Neural cell (in vitro differentiated cells): ENCODE results near the gene FAM78B. TPM values are rescaled to one million over a fixed set of nuclear protein-coding genes. Genes with fewer than 3 reads are reported as not detected.

Experiments
- H2AFZ ChIP-seq: fragments of 200-600, 300-800 bp; sonication (generic), shearing (Covaris generic); 2 replicates; pipeline ENCODE4 v1.6.0; 2014; ENCODE audit warnings: low read depth, mild to moderate bottlenecking, antibody characterized with exemption, low read length, moderate library complexity
- H3F3A ChIP-seq: fragments of 200-600 bp; shearing (Covaris generic); 2 replicates; pipeline ENCODE4 v1.6.1; 2016; ENCODE audit warnings: mild to moderate bottlenecking, moderate library complexity, mixed read lengths, antibody characterized with exemption, low read length; ENCODE audit not compliant: insufficient read depth, poor library complexity, severe bottlenecking
- H3K27ac ChIP-seq: fragments of 200-600, 300-800 bp; sonication (generic), shearing (Covaris generic); 2 replicates; pipeline ENCODE4 v1.5.1; 2014; ENCODE audit warnings: mild to moderate bottlenecking, low read length, moderate library complexity
- H3K27me3 ChIP-seq: fragments of 300-800, 200-600 bp; sonication (generic), shearing (Covaris generic); 2 replicates; pipeline ENCODE4 v1.6.0; 2014; ENCODE audit warnings: mild to moderate bottlenecking, low read depth, low read length, moderate library complexity; ENCODE audit not compliant: insufficient read depth
- H3K36me3 ChIP-seq: fragments of 300-800, 200-600 bp; sonication (generic), shearing (Covaris generic); 2 replicates; pipeline ENCODE4 v1.5.1; 2014; ENCODE audit warnings: mild to moderate bottlenecking, antibody characterized with exemption, low read length, moderate library complexity; ENCODE audit not compliant: insufficient read depth
- H3K4me2 ChIP-seq: fragments of 300-800, 200-600 bp; sonication (generic), shearing (Covaris generic); 2 replicates; pipeline ENCODE4 v1.6.0; 2014; ENCODE audit warnings: mild to moderate bottlenecking, low read length
- H3K4me3 ChIP-seq: fragments of 300-800, 200-600 bp; sonication (generic), shearing (Covaris generic); 2 replicates; pipeline ENCODE4 v1.5.1; 2014; ENCODE audit warnings: mild to moderate bottlenecking, low read length, moderate library complexity
- H3K79me2 ChIP-seq: fragments of 200-600 bp; shearing (Covaris generic); replicated peaks from 2 replicates; pipeline ENCODE4 v1.6.0; 2014; ENCODE audit warnings: mild to moderate bottlenecking, low read length, moderate library complexity; ENCODE audit not compliant: insufficient read depth
- H3K9ac ChIP-seq: fragments of 300-800, 200-600 bp; sonication (generic), shearing (Covaris generic); 2 replicates; pipeline ENCODE4 v1.6.1; 2016; ENCODE audit warnings: mild to moderate bottlenecking, low read length, mixed read lengths
- H3K9me2 ChIP-seq: fragments of 200-600 bp; shearing (Covaris generic); 2 replicates; pipeline ENCODE4 v1.6.1; 2016; ENCODE audit warnings: mild to moderate bottlenecking, low read length, mixed read lengths; ENCODE audit not compliant: insufficient read depth
- H3K9me3 ChIP-seq: fragments of 200-600, 300-800 bp; sonication (generic), shearing (Covaris generic); 2 replicates; pipeline ENCODE4 v1.6.1; 2016; ENCODE audit warnings: mild to moderate bottlenecking, mixed run types, low read length, moderate library complexity, mixed read lengths
- H4K20me1 ChIP-seq: fragments of 200-600 bp; shearing (Covaris generic); 2 replicates; pipeline ENCODE4 v1.6.1; 2016; ENCODE audit warnings: mild to moderate bottlenecking, mixed run types; ENCODE audit not compliant: insufficient read depth
- EP300 ChIP-seq: fragments of 450-650 bp; conservative IDR thresholded peaks from 2 replicates; pipeline ENCODE4 v1.6.1; 2014; ENCODE audit warnings: antibody characterized with exemption, mild to moderate bottlenecking, moderate library complexity; ENCODE audit not compliant: poor library complexity, severe bottlenecking
- EZH2 ChIP-seq: fragments of 200-600, 300-800 bp; shearing (Covaris generic), sonication (generic); IDR thresholded peaks from 2 replicates; pipeline ENCODE4 v1.6.1; 2014; ENCODE audit warnings: antibody characterized with exemption, low read length, borderline replicate concordance, mild to moderate bottlenecking; ENCODE audit not compliant: insufficient read depth, poor library complexity, severe bottlenecking
- MXI1 ChIP-seq: fragments of 450-650 bp; conservative IDR thresholded peaks from 2 replicates; pipeline ENCODE4 v1.6.1; 2014; ENCODE audit warnings: antibody characterized with exemption, mild to moderate bottlenecking; ENCODE audit not compliant: poor library complexity, severe bottlenecking
- POLR2AphosphoS5 ChIP-seq: IDR thresholded peaks from 2 replicates; pipeline ENCODE4 v1.6.1; 2012
- RAD21 ChIP-seq: fragments of 450-650 bp; conservative IDR thresholded peaks from 2 replicates; pipeline ENCODE4 v1.6.1; 2014; ENCODE audit warnings: antibody characterized with exemption, mild to moderate bottlenecking, moderate library complexity
- SMC3 ChIP-seq: fragments of 450-650 bp; conservative IDR thresholded peaks from 2 replicates; pipeline ENCODE4 v1.6.1; 2014; ENCODE audit warnings: antibody characterized with exemption, mild to moderate bottlenecking, moderate library complexity; ENCODE audit not compliant: poor library complexity
- TAF1 ChIP-seq: IDR thresholded peaks from 2 replicates; pipeline ENCODE4 v1.6.1; 2012; ENCODE audit warnings: low read depth
- polyA plus RNA-seq: library from polyadenylated mRNA; depleted of rRNA; stranded (reverse); fragments of >200 nt; gene quantifications from 2 replicates; pipeline ENCODE4 v1.2.3, GENCODE V29; 2014
- TF ChIP-seq, protein P1 (sequence below): fragments of 450-650 bp; IDR thresholded peaks from 2 replicates; pipeline ENCODE4 v1.5.1; 2014; ENCODE audit warnings: antibody characterized with exemption, mild to moderate bottlenecking, moderate library complexity; ENCODE audit not compliant: poor library complexity, severe bottlenecking
- TF ChIP-seq, protein P2 (sequence below): IDR thresholded peaks from 2 replicates; pipeline ENCODE4 v1.6.1; 2012; ENCODE audit warnings: borderline replicate concordance

The FAM78B gene
- polyA plus RNA-seq, 1 donor from 2014 or later: 2.4 TPM

DNA sequence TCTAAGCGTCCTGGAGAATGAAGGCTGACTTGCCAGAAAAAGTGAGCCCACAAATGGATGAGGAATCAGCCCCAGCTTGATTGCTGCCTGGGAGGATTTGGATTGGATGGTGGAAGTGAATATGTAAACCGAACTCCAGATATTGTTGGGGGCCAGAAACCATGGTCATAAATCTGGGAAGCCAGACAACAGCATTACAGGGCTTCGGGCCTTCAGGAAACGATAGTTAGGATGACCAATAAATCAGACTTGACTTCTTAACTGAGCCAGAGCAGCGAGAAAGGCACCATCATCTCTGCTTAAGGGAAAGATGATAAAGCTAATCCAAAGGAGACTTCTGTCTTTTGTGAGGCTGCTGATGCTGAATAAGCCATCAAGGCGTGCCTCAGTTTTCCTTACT is 26.6 kb downstream of the FAM78B start:
- Histone ChIP-seq H3F3A (no peaks in the 10 kb centered on the region), H3K79me2 (no peaks in the 10 kb centered on the region), H3K9me3 (no peaks in the 10 kb centered on the region), H3K9me2 (no peaks in the 10 kb centered on the region), H3K27ac (no peak overlapping the region), H3K27me3 (no peaks in the 10 kb centered on the region), H3K4me3 (no peak overlapping the region), H3K9ac (no peak overlapping the region), H4K20me1 (no peaks in the 10 kb centered on the region), H3K36me3 (peaks cover 2% of the 10 kb centered on the region), H3K4me2 (no peak overlapping the region), H2AFZ (no peak overlapping the region)
- TF ChIP-seq TAF1 (no peak), MXI1 (no peak), POLR2AphosphoS5 (no peak), RAD21 (no peak), SMC3 (no peak), EP300 (no peak), EZH2 (no peak)
- TF ChIP-seq, protein P1, sequence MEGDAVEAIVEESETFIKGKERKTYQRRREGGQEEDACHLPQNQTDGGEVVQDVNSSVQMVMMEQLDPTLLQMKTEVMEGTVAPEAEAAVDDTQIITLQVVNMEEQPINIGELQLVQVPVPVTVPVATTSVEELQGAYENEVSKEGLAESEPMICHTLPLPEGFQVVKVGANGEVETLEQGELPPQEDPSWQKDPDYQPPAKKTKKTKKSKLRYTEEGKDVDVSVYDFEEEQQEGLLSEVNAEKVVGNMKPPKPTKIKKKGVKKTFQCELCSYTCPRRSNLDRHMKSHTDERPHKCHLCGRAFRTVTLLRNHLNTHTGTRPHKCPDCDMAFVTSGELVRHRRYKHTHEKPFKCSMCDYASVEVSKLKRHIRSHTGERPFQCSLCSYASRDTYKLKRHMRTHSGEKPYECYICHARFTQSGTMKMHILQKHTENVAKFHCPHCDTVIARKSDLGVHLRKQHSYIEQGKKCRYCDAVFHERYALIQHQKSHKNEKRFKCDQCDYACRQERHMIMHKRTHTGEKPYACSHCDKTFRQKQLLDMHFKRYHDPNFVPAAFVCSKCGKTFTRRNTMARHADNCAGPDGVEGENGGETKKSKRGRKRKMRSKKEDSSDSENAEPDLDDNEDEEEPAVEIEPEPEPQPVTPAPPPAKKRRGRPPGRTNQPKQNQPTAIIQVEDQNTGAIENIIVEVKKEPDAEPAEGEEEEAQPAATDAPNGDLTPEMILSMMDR: no peak
- TF ChIP-seq, protein P2, sequence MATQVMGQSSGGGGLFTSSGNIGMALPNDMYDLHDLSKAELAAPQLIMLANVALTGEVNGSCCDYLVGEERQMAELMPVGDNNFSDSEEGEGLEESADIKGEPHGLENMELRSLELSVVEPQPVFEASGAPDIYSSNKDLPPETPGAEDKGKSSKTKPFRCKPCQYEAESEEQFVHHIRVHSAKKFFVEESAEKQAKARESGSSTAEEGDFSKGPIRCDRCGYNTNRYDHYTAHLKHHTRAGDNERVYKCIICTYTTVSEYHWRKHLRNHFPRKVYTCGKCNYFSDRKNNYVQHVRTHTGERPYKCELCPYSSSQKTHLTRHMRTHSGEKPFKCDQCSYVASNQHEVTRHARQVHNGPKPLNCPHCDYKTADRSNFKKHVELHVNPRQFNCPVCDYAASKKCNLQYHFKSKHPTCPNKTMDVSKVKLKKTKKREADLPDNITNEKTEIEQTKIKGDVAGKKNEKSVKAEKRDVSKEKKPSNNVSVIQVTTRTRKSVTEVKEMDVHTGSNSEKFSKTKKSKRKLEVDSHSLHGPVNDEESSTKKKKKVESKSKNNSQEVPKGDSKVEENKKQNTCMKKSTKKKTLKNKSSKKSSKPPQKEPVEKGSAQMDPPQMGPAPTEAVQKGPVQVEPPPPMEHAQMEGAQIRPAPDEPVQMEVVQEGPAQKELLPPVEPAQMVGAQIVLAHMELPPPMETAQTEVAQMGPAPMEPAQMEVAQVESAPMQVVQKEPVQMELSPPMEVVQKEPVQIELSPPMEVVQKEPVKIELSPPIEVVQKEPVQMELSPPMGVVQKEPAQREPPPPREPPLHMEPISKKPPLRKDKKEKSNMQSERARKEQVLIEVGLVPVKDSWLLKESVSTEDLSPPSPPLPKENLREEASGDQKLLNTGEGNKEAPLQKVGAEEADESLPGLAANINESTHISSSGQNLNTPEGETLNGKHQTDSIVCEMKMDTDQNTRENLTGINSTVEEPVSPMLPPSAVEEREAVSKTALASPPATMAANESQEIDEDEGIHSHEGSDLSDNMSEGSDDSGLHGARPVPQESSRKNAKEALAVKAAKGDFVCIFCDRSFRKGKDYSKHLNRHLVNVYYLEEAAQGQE: no peak

DNA sequence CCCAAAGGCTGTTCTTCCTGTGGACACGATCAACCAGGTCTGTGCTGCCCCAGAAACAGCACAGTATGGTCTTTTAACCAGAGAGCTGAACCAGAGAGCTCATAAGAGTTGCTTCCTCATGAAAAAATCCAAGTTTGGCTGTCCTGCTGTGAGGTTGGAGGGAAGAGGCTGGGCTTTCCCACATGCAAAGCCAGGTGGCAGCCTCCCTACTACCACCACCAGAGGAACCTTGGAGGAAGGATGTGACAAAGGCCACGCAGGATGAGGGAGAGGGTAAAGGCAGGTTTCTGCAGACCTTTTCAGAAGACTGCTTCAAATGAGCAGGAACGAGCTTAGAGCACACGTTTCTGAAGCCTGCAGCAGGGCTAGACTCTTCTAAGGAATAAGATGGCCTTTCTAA is 27.1 kb downstream of the FAM78B start:
- Histone ChIP-seq H3F3A (no peaks in the 10 kb centered on the region), H3K79me2 (no peaks in the 10 kb centered on the region), H3K4me2 (no peak overlapping the region), H3K9me3 (no peaks in the 10 kb centered on the region), H3K9ac (no peak overlapping the region), H3K27ac (no peak overlapping the region), H3K9me2 (no peaks in the 10 kb centered on the region), H2AFZ (no peak overlapping the region), H4K20me1 (no peaks in the 10 kb centered on the region), H3K36me3 (no peaks in the 10 kb centered on the region), H3K4me3 (no peak overlapping the region), H3K27me3 (no peaks in the 10 kb centered on the region)
- TF ChIP-seq, protein P1: no peak
- no peak for TF ChIP-seq MXI1
